IPS-18a (cell line): Measurements from ENCODE around the gene KIR2DL4.
"Not testable (repeated sequence)": the region's sequence is repeated elsewhere in the genome, so short reads cannot be mapped to it uniquely, and the experiment has no call there.

Experiments used
- H3K27ac ChIP-seq: one replicate; pipeline ENCODE4 v1.5.1; 2013; ENCODE audit warnings: low read length
- H3K27me3 ChIP-seq: one replicate; pipeline ENCODE4 v1.6.1; 2013; ENCODE audit warnings: mild to moderate bottlenecking, low read length; ENCODE audit not compliant: control insufficient read depth, insufficient read depth
- H3K36me3 ChIP-seq: one replicate; pipeline ENCODE4 v1.6.1; 2013; ENCODE audit warnings: low read depth, low read length; ENCODE audit not compliant: control insufficient read depth
- H3K4me1 ChIP-seq: one replicate; pipeline ENCODE4 v1.6.1; 2013; ENCODE audit warnings: low read depth, low read length; ENCODE audit not compliant: control insufficient read depth
- H3K4me3 ChIP-seq: one replicate; pipeline ENCODE4 v1.5.1; 2013; ENCODE audit warnings: low read length
- H3K9ac ChIP-seq: one replicate; pipeline ENCODE4 v1.6.1; 2013; ENCODE audit warnings: mild to moderate bottlenecking, low read length, moderate library complexity
- H3K9me3 ChIP-seq: one replicate; pipeline ENCODE4 v1.6.1; 2013; ENCODE audit warnings: low read depth, low read length; ENCODE audit not compliant: control insufficient read depth

Gene KIR2DL4

DNA sequence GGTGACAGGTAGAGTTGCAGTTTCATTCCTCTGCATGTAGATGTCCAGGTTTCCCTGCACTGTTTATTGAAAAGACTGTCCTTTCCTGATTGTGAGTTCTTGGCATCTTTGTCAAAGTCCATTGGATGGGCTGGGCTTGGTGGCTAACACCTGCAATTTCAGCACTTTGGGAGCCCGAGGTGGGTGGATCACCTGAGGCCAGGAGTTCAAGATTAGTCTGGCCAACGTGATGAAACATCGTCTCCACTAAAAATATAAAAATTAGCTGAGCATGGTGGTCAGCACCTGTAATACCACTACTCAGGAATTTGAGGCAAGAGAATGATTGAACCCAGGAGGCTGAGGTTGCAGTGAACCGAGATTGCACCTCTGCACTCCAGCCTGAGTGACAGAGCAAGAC lies 25.6 kb upstream of the KIR2DL4 start:
- peaks cover 16% of the 10 kb centered on the region for H3K9me3 ChIP-seq
- not testable (repeated sequence) for H3K4me1 ChIP-seq, H3K36me3 ChIP-seq, H3K27me3 ChIP-seq, H3K27ac ChIP-seq, H3K9ac ChIP-seq, H3K4me3 ChIP-seq

DNA sequence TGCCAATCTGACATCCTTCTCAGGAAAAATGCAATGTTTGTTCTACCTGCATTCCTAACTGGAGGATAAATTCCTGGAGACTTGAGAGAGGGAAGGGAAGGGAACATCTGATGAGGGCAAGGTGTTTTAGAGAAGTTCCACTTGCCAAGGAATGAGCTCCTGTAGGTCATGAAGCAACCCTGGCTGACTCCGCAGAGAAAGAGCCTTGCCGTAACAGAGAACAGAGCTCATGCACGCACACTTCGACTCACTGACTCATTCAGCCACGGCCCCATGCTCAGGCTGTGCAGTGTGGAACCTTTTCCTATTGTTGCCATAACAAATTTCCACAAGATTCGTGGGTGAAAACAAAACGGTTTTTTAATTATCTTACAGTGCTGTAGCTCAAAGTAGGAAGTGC lies 24.5 kb upstream of the KIR2DL4 start:
- H3K9me3 ChIP-seq = peaks cover 13% of the 10 kb centered on the region
- H3K9ac ChIP-seq, H3K4me3 ChIP-seq, H3K27ac ChIP-seq, H3K36me3 ChIP-seq, H3K27me3 ChIP-seq, H3K4me1 ChIP-seq: not testable (repeated sequence)

DNA sequence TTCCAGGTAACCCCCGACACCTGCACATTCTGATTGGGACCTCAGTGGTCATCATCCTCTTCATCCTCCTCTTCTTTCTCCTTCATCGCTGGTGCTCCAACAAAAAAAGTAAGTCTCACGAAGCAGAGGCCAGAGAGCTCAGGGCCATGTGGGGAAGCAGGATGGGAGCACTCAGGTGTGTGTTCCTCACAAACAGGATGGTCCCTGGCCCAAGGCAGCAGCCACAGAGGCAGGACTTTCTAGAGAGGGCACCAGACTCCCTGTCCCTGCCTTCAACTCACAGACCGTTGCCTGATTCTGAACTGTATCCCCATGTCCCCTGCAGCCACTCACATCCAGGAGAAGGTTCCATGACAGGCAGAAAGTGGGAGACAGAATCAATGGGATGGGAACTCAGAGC lies 20.5 kb upstream of the KIR2DL4 start:
- not testable (repeated sequence) for H3K9ac ChIP-seq, H3K27ac ChIP-seq, H3K4me1 ChIP-seq, H3K36me3 ChIP-seq, H3K27me3 ChIP-seq, H3K4me3 ChIP-seq
- peaks cover 33% of the 10 kb centered on the region for H3K9me3 ChIP-seq

DNA sequence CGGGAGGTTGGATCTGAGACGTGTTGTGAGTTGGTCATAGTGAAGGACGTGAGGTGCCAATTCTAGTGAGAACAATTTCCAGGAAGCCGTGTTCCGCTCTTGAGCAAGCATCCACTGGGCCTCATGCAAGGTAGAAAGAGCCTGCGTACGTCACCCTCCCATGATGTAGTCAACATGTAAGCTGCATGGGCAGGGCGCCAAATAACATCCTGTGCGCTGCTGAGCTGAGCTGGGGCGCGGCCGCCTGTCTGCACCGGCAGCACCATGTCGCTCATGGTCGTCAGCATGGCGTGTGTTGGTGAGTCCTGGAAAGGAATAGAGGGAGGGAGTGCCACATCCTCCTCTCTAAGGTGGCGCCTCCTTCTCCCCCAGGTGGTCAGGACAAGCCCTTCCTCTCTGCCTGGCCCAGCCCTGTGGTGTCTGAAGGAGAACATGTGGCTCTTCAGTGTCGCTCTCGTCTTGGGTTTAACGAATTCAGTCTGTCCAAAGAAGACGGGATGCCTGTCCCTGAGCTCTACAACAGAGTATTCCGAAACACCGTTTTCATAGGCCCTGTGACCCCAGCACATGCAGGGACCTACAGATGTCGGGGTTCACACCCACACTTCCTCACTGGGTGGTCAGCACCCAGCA lies 17.2 kb upstream of the KIR2DL4 start:
- H3K9me3 ChIP-seq = peaks cover 47% of the 10 kb centered on the region
- not testable (repeated sequence) for H3K27me3 ChIP-seq, H3K4me3 ChIP-seq, H3K27ac ChIP-seq, H3K9ac ChIP-seq, H3K4me1 ChIP-seq, H3K36me3 ChIP-seq

DNA sequence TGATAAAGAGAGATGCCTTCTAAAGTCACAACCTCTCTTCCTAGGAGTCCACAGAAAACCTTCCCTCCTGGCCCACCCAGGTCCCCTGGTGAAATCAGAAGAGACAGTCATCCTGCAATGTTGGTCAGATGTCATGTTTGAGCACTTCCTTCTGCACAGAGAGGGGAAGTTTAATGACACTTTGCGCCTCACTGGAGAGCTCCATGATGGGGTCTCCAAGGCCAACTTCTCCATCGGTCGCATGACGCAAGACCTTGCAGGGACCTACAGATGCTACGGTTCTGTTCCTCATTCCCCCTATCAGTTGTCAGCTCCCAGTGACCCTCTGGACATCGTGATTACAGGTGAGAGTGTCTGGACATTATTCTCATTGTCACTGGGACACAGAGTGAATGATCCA lies 15.3 kb upstream of the KIR2DL4 start:
- not testable (repeated sequence) for H3K4me1 ChIP-seq, H3K4me3 ChIP-seq, H3K36me3 ChIP-seq, H3K9ac ChIP-seq, H3K27me3 ChIP-seq, H3K27ac ChIP-seq
- H3K9me3 ChIP-seq = peaks cover 51% of the 10 kb centered on the region

DNA sequence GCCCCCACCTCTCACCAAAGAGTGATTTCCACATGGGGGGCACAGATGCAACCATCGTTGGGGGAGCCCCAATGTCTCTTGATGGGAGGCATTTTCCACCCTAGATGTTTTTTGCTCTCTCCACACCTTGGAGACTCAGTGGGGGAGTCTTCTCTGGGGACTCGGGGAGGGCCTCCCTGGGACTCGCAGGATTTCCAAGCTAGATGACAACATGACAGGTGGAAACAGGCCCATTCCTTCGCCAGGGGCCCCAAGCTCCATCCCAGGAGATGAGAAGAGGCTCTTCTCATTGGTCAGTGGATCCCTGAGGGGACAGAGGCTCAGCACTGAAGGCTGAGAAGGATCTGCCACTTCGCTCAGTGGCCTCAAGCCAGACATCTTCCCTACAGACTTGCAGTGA lies 12.7 kb upstream of the KIR2DL4 start:
- no peaks in the 10 kb centered on the region for H3K27me3 ChIP-seq
- H3K9me3 ChIP-seq = peaks cover 55% of the 10 kb centered on the region
- H3K36me3 ChIP-seq = no peaks in the 10 kb centered on the region

DNA sequence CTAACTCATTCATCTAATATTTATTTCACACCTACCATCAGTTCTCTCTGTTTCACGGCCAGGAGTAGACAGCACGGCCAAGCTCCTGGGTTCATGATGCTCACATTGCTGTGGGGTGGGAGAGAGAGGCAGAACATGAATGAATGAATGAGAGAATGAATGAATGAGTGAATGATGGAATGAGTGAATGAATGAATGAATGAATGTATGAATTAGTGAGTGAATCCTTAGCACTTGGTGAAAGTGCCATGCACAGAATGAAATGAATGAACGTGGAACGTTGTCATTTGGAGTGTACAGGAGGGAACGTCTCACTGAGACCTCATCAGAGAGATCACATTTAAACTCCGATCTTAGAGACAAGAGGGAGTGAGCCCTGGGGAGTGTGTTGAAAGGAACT lies 11.9 kb upstream of the KIR2DL4 start:
- Histone ChIP-seq H3K36me3 (no peaks in the 10 kb centered on the region), H3K4me1 (no peaks in the 10 kb centered on the region), H3K4me3 (no peak overlapping the region), H3K9ac (no peak overlapping the region), H3K9me3 (peaks cover 57% of the 10 kb centered on the region), H3K27me3 (no peaks in the 10 kb centered on the region), H3K27ac (no peak overlapping the region)

More for the DNA sequence above, 12.7 kb upstream of the KIR2DL4 start:
- H3K27ac ChIP-seq = no peak overlapping the region
- no peak overlapping the region for H3K4me3 ChIP-seq
- no peak overlapping the region for H3K9ac ChIP-seq
- no peaks in the 10 kb centered on the region for H3K4me1 ChIP-seq

DNA sequence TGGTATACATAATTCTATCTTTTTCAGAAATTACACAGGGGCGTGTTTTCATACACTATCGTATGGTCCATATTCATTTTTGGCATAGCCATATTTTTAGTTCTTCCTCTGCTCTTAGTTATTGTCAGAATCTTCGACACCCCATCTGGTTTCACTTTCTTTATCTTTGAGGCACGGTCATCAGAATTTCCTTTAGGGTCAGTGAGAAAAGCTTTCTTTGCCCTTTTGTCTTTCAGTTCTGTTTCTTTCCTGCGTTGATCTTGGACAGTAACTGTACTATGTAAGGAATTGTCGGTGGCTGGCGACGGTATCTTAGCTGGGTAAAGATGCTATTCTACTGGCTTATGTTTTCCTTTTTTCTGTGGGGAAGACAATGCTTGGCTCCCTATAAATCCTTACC lies 10.6 kb upstream of the KIR2DL4 start:
- H3K36me3 ChIP-seq = no peaks in the 10 kb centered on the region
- H3K9ac ChIP-seq = no peak overlapping the region
- no peak overlapping the region for H3K27ac ChIP-seq
- H3K4me1 ChIP-seq = no peaks in the 10 kb centered on the region
- H3K27me3 ChIP-seq = no peaks in the 10 kb centered on the region
- peaks cover 60% of the 10 kb centered on the region for H3K9me3 ChIP-seq
- H3K4me3 ChIP-seq = no peak overlapping the region

DNA sequence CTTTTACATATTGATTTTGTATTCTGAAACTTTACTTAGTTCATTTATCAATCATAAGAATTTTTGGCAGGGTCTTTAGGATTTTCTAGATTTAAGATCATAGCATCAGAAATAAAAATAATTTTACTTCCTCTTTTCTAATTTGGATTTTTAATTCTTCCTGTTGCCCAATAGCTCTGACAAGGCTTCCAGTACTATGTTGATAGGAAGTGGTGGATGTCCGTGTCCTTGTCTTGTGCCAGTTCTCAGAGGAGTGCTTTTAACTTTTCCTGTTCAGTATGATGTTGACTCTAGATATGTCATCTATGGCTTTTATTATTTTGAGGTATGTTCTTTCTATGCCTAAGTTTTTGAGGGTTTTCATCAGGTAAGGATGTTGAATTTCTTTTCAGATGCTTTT lies 7.7 kb upstream of the KIR2DL4 start:
- Histone ChIP-seq H3K27me3 (no peaks in the 10 kb centered on the region), H3K4me3 (no peak overlapping the region), H3K4me1 (no peaks in the 10 kb centered on the region), H3K36me3 (no peaks in the 10 kb centered on the region), H3K9ac (no peak overlapping the region), H3K9me3 (peaks cover 69% of the 10 kb centered on the region), H3K27ac (no peak overlapping the region)

DNA sequence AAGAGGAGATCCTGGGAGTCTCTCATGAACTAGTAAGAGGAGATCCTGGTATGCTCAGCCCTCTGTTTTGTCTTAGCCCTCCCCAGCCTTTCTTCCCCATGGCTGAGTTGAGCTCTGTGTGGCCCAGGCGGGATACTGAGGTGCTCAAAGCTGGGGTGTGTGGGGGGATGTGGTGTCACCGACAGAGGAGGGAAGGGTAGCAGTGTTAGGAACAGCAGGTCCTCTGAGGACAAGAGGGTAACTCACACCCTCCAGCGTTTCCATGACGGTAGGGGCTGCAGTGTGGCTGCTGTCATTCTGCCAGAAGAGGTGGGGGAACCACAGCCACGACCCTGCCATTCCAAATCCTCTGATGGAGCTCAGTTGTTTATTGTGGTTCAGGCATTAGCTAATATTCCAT lies 691 bp downstream of the KIR2DL4 start:
- H3K4me1 ChIP-seq = no peaks in the 10 kb centered on the region
- H3K4me3 ChIP-seq = no peak overlapping the region
- H3K9ac ChIP-seq = no peak overlapping the region
- H3K36me3 ChIP-seq = no peaks in the 10 kb centered on the region
- H3K27me3 ChIP-seq = no peaks in the 10 kb centered on the region
- H3K27ac ChIP-seq = no peak overlapping the region
- H3K9me3 ChIP-seq = peaks cover 74% of the 10 kb centered on the region

DNA sequence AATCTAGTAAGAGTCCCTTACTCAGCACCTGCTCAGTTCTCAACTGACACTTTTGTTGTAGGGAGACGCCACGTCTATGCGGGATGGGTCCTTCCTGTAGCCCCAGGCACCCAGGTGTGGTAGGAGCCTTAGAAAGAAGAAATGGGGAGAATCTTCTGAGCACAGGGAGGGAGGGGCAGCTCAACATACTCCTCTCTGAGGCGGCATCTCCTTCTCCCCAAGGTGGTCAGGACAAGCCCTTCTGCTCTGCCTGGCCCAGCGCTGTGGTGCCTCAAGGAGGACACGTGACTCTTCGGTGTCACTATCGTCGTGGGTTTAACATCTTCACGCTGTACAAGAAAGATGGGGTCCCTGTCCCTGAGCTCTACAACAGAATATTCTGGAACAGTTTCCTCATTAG lies 1.2 kb downstream of the KIR2DL4 start:
- Histone ChIP-seq H3K9me3 (peaks cover 75% of the 10 kb centered on the region), H3K36me3 (no peaks in the 10 kb centered on the region), H3K9ac (no peak overlapping the region), H3K4me3 (no peak overlapping the region), H3K27me3 (no peaks in the 10 kb centered on the region), H3K27ac (no peak overlapping the region), H3K4me1 (no peaks in the 10 kb centered on the region)

DNA sequence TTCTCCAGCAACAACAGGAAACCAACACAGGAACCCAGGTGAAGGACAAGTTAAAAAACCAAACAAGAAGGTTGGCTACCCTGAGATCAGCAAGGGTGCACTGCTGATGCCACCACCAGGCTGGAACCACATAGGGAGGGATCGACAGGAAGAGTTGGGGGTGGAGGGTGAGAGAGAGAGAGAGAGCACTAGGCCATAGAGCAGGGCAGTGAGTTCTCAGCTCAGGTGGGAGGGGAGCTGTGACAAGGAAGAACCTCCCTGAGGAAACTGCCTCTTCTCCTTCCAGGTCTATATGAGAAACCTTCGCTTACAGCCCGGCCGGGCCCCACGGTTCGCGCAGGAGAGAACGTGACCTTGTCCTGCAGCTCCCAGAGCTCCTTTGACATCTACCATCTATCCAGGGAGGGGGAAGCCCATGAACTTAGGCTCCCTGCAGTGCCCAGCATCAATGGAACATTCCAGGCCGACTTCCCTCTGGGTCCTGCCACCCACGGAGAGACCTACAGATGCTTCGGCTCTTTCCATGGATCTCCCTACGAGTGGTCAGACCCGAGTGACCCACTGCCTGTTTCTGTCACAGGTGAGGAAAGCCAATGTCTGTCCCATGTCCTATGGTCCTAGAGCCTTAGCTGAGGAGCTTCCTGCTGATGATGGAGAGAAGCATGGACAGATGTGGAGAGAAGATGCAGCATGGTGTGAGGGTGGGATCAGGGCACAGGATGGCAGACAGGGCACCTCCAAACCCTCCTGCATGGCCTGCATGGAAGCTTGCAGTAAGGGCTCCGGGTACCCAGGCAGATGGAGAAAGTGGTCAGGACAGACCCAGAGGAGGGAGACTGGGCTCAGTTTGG lies 2.5 kb downstream of the KIR2DL4 start:
- Histone ChIP-seq H3K27ac (no peak overlapping the region), H3K4me3 (no peak overlapping the region), H3K27me3 (no peaks in the 10 kb centered on the region), H3K9ac (no peak overlapping the region), H3K9me3 (peaks cover 66% of the 10 kb centered on the region), H3K36me3 (no peaks in the 10 kb centered on the region), H3K4me1 (no peaks in the 10 kb centered on the region)
